ENCODE measurements around the gene TAF13. TPM values are rescaled to one million over a fixed set of nuclear protein-coding genes. Genes with fewer than 3 reads are reported as not detected.
A peak's percentile ranks its signal among the peaks of the same experiment; 100 is the strongest.

The TAF13 gene
- total and polyA plus RNA-seq, 9 of the 15 experiments (the other 6 are each of a cell fraction or from before 2014, with no cell fraction given), result 14.9 to 77.2 (median 38.7) TPM

DNA sequence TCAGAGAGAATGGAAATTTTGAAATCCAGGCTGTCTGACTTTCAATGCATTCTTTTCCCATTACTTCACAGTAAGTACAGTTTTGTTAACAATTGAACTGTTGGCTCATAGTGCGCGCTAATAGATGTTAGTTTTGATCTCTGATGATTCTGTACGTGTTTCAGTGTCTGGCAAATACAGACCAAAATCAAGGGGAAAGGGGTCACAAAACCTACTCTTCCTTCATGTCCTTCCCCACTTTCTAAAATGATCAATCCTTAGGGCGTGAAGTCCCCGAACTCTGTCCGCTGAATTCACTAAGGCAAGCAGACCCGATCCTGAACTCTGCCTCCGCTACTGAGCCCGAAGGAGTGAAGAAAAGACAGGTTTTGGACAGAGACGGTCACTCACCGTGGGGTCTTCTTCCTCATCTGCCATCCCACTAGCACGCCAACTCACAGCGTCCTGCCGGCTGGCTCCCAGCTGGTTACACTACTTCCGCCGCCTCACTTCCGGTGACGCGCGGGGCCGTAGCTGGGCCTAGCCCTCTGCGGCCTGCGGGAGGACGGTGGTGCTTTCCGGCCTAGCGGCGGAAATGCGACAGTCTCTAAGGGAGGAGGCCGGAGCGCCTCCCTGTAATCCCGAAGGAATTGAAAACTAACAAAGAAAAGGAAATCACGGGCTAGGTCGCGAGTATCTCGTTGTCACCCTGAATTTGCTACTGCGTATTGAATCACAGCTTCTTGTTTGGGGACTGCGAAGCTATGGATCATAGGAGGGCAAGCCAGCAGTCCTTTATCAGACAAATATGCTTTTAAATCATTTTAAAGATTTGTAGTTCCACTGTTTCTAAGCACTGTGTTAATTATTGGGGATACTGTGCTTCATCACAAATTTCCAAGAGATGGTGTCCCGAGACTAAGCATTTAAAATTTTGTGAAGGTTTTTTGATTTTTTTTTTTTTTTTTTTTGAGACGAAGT, at the start of gene TAF13 (continued):
- no peak for TF ChIP-seq ZBTB34 (CRISPR knock-in tag; IDR thresholded peaks at IDR 0.05)
- TF ChIP-seq, protein P1, sequence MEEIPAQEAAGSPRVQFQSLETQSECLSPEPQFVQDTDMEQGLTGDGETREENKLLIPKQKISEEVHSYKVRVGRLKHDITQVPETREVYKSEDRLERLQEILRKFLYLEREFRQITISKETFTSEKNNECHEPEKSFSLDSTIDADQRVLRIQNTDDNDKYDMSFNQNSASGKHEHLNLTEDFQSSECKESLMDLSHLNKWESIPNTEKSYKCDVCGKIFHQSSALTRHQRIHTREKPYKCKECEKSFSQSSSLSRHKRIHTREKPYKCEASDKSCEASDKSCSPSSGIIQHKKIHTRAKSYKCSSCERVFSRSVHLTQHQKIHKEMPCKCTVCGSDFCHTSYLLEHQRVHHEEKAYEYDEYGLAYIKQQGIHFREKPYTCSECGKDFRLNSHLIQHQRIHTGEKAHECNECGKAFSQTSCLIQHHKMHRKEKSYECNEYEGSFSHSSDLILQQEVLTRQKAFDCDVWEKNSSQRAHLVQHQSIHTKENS (CRISPR knock-in tag; IDR thresholded peaks at IDR 0.05), result no peak
- peak; percentile 74 to 79 for TF ChIP-seq NRF1 (conservative IDR thresholded peaks at IDR 0.05 in 1 of 2, IDR thresholded peaks at IDR 0.05 in 1 of 2)
- TF ChIP-seq SAFB2 (IDR thresholded peaks at IDR 0.05; ENCODE audit: borderline replicate concordance, low read depth, low read length, severe bottlenecking), result no peak
- TF ChIP-seq, protein P2, sequence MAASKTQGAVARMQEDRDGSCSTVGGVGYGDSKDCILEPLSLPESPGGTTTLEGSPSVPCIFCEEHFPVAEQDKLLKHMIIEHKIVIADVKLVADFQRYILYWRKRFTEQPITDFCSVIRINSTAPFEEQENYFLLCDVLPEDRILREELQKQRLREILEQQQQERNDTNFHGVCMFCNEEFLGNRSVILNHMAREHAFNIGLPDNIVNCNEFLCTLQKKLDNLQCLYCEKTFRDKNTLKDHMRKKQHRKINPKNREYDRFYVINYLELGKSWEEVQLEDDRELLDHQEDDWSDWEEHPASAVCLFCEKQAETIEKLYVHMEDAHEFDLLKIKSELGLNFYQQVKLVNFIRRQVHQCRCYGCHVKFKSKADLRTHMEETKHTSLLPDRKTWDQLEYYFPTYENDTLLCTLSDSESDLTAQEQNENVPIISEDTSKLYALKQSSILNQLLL (CRISPR knock-in tag; IDR thresholded peaks at IDR 0.05; ENCODE audit: borderline replicate concordance), result no peak
- TF ChIP-seq MBD1 (CRISPR knock-in tag; IDR thresholded peaks at IDR 0.05), result no peak
- TF ChIP-seq ATF3 (IDR thresholded peaks at IDR 0.05), result peak; percentile 42; the same call in 1 of the 2 replicates
- TF ChIP-seq ATF3 (CRISPR knock-in tag; conservative IDR thresholded peaks at IDR 0.05), result peak; percentile 68
- no peak for TF ChIP-seq ZNF764 (CRISPR knock-in tag; IDR thresholded peaks at IDR 0.05; ENCODE audit: low read depth)
- no peak for TF ChIP-seq WHSC1 (IDR thresholded peaks at IDR 0.05; ENCODE audit: low read length)
- peak; percentile 91 to 100 for TF ChIP-seq HDAC1 (IDR thresholded peaks at IDR 0.05)
- no peak for TF ChIP-seq CEBPG (CRISPR knock-in tag; IDR thresholded peaks at IDR 0.05)
- TF ChIP-seq CEBPG (tag; conservative IDR thresholded peaks at IDR 0.05 in 1 of 2, IDR thresholded peaks at IDR 0.05 in 1 of 2), result no peak
- TF ChIP-seq NFATC3 (IDR thresholded peaks at IDR 0.05), result peak; percentile 75; the same call in 1 of the 2 replicates
- TF ChIP-seq, protein P3, sequence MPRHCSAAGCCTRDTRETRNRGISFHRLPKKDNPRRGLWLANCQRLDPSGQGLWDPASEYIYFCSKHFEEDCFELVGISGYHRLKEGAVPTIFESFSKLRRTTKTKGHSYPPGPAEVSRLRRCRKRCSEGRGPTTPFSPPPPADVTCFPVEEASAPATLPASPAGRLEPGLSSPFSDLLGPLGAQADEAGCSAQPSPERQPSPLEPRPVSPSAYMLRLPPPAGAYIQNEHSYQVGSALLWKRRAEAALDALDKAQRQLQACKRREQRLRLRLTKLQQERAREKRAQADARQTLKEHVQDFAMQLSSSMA (CRISPR knock-in tag; IDR thresholded peaks at IDR 0.05), result no peak
- peak; percentile 98 for TF ChIP-seq GABPA (tag; conservative IDR thresholded peaks at IDR 0.05; ENCODE audit: low read depth)
- TF ChIP-seq SMAD2 (IDR thresholded peaks at IDR 0.05; ENCODE audit: low read depth, low read length), result no peak
- TF ChIP-seq ZNF445 (CRISPR knock-in tag; IDR thresholded peaks at IDR 0.05; ENCODE audit: low read depth), result no peak
- no peak for TF ChIP-seq ZNF77 (CRISPR knock-in tag; IDR thresholded peaks at IDR 0.05)
- TF ChIP-seq GATAD2B (IDR thresholded peaks at IDR 0.05; ENCODE audit: borderline replicate concordance), result no peak
